GM19372 (cell line): ENCODE results near the gene LMX1B.

Experiments used
- ATAC-seq: cut with Tn5 transposase; IDR thresholded peaks from one replicate; pipeline ENCODE4 v1.9.1; 2021; ENCODE audit warnings: mild to moderate bottlenecking, low read depth, moderate library complexity; ENCODE audit not compliant: unreplicated experiment

Gene LMX1B

GRCh38 chr9:126630458-126631237 lies 16.9 kb downstream of the LMX1B start:
- no peak for ATAC-seq

GRCh38 chr9:126631254-126631653 lies 17.5 kb downstream of the LMX1B start:
- no peak for ATAC-seq

GRCh38 chr9:126633881-126634558 lies 20.3 kb downstream of the LMX1B start:
- ATAC-seq = no peak

GRCh38 chr9:126635061-126635460 lies 21.3 kb downstream of the LMX1B start:
- ATAC-seq = no peak

- no peak for ATAC-seq
Observed at GRCh38 chr9:126635661-126636439, 22.1 kb downstream of the LMX1B start.

GRCh38 chr9:126636983-126637798 lies 23.5 kb downstream of the LMX1B start:
- ATAC-seq = no peak

- ATAC-seq = no peak
Observed at GRCh38 chr9:126638571-126639132, 24.9 kb downstream of the LMX1B start.

- ATAC-seq = no peak
Observed at GRCh38 chr9:126639318-126640000, 25.7 kb downstream of the LMX1B start.

GRCh38 chr9:126641118-126641851 lies 27.6 kb downstream of the LMX1B start:
- ATAC-seq = no peak

GRCh38 chr9:126642010-126642744 lies 28.4 kb downstream of the LMX1B start:
- ATAC-seq = no peak

GRCh38 chr9:126642839-126643238 lies 29.1 kb downstream of the LMX1B start:
- ATAC-seq = no peak

GRCh38 chr9:126643945-126644527 lies 30.3 kb downstream of the LMX1B start:
- no peak for ATAC-seq

- no peak for ATAC-seq
Observed at GRCh38 chr9:126646162-126646561, 32.4 kb downstream of the LMX1B start.

- no peak for ATAC-seq
Observed at GRCh38 chr9:126647585-126648411, 34.1 kb downstream of the LMX1B start.

- no peak for ATAC-seq
Observed at GRCh38 chr9:126649477-126649876, 35.7 kb downstream of the LMX1B start.

- no peak for ATAC-seq
Observed at GRCh38 chr9:126650404-126651341, 36.9 kb downstream of the LMX1B start.
